ENCODE results near the gene GTPBP6. TPM values are rescaled to one million over a fixed set of nuclear protein-coding genes. Genes with fewer than 3 reads are reported as not detected.

The GTPBP6 gene
- total RNA-seq, 1 experiment from 2014 or later: 41.6 TPM

GRCh38 chrX:285076-285677 is 33.4 kb downstream of the GTPBP6 start:
- H3K9me3 ChIP-seq (ENCODE audit: control insufficient read depth in 1 of 2, insufficient read depth in 1 of 2, low read depth in 1 of 2, low read length in 2 of 2): no peaks in the 10 kb centered on the region; a peak in 1 of 4 replicates
- ATAC-seq (no peak), DNase-seq (ENCODE audit: low read depth, low spot score) (no peak)
- no peaks in the 10 kb centered on the region for H3K79me2 ChIP-seq (ENCODE audit: insufficient read depth, low read length)
- POLR2A ChIA-PET: no interaction called here
- no peak overlapping the region for H3K4me2 ChIP-seq (ENCODE audit: low read length)
- no peaks in the 10 kb centered on the region for H3K9me2 ChIP-seq (ENCODE audit: insufficient read depth)
- no peaks in the 10 kb centered on the region for H4K20me1 ChIP-seq (ENCODE audit: insufficient read depth)
- H3K4me3 ChIP-seq (replicated peaks in 1 of 2; ENCODE audit: low read depth in 1 of 2, low read length in 2 of 2): no peak overlapping the region
- BruUV-seq (replicated peaks): no TSS peak
- no peak overlapping the region for H2AFZ ChIP-seq (ENCODE audit: low read depth, low read length, poor library complexity, severe bottlenecking)
- CTCF ChIA-PET: no interaction called here
- H3K4me1 ChIP-seq (ENCODE audit: control insufficient read depth in 1 of 2, insufficient read depth in 2 of 2, low read length in 2 of 2): no peaks in the 10 kb centered on the region; a peak in 1 of 4 replicates
- no peak overlapping the region for H3K27ac ChIP-seq (ENCODE audit: low read depth, low read length)
- RAD21 ChIA-PET (ENCODE audit: low non-redundant PET in 1 of 2, low total read pairs in 2 of 2, uncharacterized antibody in 2 of 2, unreplicated experiment in 2 of 2): no interaction called here
- no peaks in the 10 kb centered on the region for H3K27me3 ChIP-seq (ENCODE audit: insufficient read depth, low read length)
- H3K9ac ChIP-seq (ENCODE audit: low read length): no peak overlapping the region
- intact Hi-C loops (cut with micrococcal nuclease): no loop called here
- peaks cover 0 to 15% of the 10 kb centered on the region in 2 experiments; a peak in 2 of 4 replicates for H3K36me3 ChIP-seq (ENCODE audit: control insufficient read depth in 1 of 2, insufficient read depth in 2 of 2, low read length in 2 of 2)
- TF ChIP-seq CBX3 (IDR thresholded peaks at IDR 0.05; ENCODE audit: low read depth) (no peak), ZBTB33 (IDR thresholded peaks at IDR 0.05; ENCODE audit: extremely low read depth, insufficient replicate concordance, low read length) (no peak), SP1 (IDR thresholded peaks at IDR 0.05; ENCODE audit: low read depth) (no peak), JUND (IDR thresholded peaks at IDR 0.05) (no peak), CEBPB (IDR thresholded peaks at IDR 0.05; ENCODE audit: low read depth) (no peak), EGR1 (IDR thresholded peaks at IDR 0.05; ENCODE audit: low read depth) (no peak), CTCF (IDR thresholded peaks at IDR 0.05 in 2 of 3, conservative IDR thresholded peaks at IDR 0.05 in 1 of 3; ENCODE audit: borderline replicate concordance in 1 of 3, insufficient read depth in 1 of 3, low read depth in 2 of 3, low read length in 2 of 3) (no peak), MAX (IDR thresholded peaks at IDR 0.05) (no peak), YY1 (IDR thresholded peaks at IDR 0.05; ENCODE audit: extremely low read depth, insufficient replicate concordance, low read depth, low read length) (no peak), SIN3A (IDR thresholded peaks at IDR 0.05; ENCODE audit: low read depth) (no peak), POLR2AphosphoS5 (IDR thresholded peaks at IDR 0.05; ENCODE audit: low read depth, low read length) (no peak), EZH2 (IDR thresholded peaks at IDR 0.05) (no peak), EZH2phosphoT487 (IDR thresholded peaks at IDR 0.05; ENCODE audit: borderline replicate concordance) (no peak), RAD21 (IDR thresholded peaks at IDR 0.05; ENCODE audit: low read depth) (no peak), ZFX (IDR thresholded peaks at IDR 0.05) (no peak), ZNF274 (IDR thresholded peaks at IDR 0.05; ENCODE audit: low read depth, low read length) (no peak), SRF (IDR thresholded peaks at IDR 0.05; ENCODE audit: low read depth) (no peak), POLR2A (IDR thresholded peaks at IDR 0.05; ENCODE audit: borderline replicate concordance, extremely low read depth, insufficient read depth, insufficient read length) (no peak), REST (IDR thresholded peaks at IDR 0.05; ENCODE audit: low read depth) (no peak)

Measured in HCT116 (cell line).